HG03558 (cell line): Measurements from ENCODE around the gene WDR37.

Experiments used
- ATAC-seq: cut with Tn5 transposase; IDR thresholded peaks from one replicate; pipeline ENCODE4 v1.9.1; 2021; ENCODE audit warnings: moderate number of reproducible peaks; ENCODE audit not compliant: unreplicated experiment; ENCODE audit errors: extremely low read depth

Gene WDR37

DNA sequence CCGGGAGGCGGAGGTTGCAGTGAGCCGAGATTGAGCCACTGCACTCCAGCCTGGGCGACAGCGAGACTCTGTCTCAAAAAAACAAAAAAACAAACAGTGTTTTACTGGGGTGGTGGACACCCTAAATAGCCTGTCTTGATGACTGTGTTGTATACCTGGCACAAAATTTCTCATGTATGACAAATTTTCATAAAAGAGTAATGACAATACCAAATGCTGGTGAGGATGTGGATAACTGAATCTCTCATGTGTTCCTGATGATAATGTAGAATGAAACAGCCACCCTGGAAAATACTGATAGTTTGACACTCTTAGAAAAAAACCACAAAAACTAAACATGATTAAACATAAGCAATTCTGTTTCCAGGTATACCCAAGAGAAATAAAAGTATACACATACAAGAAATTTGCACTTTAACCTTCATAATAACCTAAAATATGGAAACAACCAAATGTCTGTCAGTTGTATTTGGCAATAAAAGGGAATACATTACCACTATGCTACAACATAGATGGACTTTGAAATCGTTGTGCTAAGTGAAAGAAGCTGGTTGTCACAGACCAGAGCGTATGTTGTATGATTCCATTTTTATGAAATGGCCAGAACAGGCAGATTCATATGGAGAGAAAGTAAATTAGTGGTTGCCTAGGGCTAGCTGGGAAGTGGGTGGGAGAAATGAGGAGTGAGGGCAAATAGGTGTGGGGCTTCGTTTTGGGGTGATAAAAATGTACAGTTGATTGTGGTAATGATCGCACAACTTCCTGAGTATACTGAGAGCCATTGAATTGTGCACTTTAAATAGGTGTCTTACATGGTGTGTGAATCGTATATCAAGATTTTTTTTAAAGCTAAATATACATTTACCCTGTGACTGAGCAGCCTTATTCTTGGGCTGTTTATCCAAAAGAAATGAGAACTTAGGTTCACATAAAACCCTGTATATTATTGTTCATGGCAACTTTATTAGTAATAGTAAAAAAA is 12.5 kb downstream of the WDR37 start:
- ATAC-seq = no peak

DNA sequence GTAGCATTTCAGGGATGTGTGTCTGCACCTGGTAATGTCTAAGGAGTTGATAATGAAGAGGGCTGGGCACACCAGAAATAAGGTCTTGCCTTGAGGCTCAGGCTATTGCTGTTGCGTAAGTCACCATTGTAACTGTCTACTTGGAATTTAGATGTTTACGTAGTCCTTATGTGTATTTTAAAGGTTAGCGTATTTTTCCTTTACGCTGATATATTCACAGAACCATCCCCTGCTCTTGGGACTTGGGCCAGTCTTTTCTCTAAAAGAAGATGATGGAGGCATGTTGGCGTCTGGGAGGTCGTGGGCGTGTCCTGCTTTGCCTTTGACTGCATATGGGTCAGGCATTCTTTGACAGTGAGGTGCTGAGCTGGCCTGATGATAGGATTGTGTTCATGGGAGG is 14.7 kb downstream of the WDR37 start:
- no peak for ATAC-seq

- no peak for ATAC-seq
Measured at GRCh38 chr10:1074052-1074747, 18.0 kb downstream of the WDR37 start.

DNA sequence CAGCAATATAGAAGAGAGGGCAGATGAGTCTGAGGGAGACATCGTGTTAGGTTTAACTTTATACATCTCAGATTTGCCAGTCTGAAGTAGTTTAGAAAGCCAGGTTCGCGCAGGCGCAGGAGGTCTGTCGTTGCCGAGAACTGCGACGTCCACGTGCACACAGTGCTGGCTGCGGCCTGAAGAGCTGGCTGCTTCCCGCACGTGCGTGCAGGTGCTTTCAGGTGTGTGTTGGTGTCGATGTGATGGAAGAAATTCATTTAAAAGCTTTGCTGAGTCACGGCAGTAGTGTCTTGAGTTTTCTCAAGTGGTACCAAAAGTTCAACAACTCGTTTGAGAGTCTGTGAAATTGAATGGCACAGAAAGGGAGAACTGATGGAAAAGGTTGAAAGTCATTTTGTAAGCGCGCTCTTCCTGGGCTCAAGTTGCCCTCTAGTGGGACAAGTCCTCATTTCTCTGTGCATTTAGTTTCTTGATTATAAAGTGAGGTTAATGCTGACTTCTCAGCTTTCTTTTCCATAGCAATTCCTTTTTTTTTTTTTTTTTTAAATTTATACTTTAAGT is 18.6 kb downstream of the WDR37 start:
- ATAC-seq = no peak

GRCh38 chr10:1078668-1079067 is 22.5 kb downstream of the WDR37 start:
- ATAC-seq = no peak

DNA sequence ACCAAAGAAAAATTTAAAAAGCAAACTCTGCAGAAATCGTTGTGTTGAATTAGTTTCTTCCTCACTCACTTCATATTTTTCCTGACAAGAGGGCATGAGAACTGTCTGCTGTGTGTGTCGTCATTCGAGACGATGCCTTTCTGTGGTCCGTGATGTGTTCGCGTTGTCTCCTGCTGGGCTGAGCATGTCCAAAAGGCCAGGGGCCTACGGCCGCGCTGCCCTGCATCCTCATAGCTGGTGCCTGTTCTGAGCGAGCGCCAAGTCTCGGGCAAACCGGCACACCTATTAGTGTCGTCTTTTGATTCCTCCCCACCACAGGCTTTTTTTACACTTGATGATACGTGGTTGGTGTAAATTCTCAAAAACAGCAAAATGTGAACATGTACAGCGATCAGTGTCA is 27.4 kb downstream of the WDR37 start:
- no peak for ATAC-seq

DNA sequence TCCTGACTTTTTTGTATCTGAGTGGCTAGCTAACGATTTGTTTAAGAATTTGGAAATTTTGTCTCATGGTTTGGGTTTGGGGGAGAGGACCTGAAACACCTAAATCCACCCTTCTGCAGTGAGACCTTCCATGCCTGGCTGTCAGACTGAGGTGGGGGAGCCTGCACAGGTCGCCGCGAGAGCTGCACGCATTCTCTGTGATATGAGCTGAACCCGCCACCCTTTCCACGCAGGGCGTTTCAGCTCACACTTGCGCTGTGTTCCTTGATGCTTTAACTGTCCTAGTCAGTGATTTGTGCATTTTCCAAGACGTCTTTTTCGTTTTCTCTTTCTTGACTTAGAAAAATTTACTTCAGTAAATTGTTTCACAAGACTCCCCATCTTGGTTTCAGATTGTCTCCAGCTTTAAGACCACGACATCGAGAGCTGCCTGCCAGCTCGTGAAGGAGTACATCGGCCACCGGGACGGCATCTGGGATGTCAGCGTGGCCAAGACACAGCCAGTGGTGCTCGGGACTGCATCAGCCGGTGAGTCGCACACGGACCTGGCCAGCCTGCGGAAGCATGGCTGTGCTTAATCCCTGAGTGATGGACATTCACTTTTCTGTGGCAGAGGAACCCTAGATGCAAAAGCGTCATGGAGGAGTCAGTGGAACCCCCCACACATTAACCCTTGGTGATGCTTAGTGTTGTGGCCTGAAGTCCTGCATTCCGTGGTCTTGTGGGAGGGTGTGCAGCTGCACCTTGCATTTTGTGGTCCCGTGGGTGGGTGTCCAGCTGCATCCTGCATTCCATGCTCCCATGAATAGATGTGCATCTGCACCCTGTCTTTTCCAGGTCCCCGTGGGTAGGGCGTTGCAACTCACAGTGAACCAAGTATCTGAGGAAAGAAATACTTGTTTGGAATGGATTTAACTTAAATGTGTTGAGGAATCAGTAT is 28.1 kb downstream of the WDR37 start:
- no peak for ATAC-seq

GRCh38 chr10:1085258-1085657 is 29.1 kb downstream of the WDR37 start:
- no peak for ATAC-seq

DNA sequence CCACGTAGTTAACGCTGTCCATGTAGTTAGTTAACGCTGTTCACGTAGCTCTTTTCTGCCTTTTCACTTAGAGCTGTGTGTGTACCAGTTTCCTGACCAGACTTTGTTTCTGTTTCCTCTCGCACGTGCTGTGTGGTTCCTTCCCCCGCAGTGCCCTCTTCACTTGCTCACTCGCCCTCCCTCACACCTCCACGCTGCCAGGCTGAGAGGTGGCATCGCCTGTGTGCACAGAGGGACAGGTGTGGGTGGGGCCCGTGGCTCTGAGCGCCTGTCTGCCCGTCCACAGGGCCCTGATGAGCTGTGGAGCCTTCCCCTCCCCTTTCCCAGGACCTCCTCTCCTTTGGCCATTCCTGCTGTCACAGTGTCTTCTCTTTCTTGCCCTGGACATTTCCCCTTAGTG is 30.6 kb downstream of the WDR37 start:
- no peak for ATAC-seq

GRCh38 chr10:1089017-1089689 is 33.0 kb downstream of the WDR37 start:
- ATAC-seq = no peak

- ATAC-seq = no peak
Measured at GRCh38 chr10:1090696-1091095, 34.5 kb downstream of the WDR37 start.

DNA sequence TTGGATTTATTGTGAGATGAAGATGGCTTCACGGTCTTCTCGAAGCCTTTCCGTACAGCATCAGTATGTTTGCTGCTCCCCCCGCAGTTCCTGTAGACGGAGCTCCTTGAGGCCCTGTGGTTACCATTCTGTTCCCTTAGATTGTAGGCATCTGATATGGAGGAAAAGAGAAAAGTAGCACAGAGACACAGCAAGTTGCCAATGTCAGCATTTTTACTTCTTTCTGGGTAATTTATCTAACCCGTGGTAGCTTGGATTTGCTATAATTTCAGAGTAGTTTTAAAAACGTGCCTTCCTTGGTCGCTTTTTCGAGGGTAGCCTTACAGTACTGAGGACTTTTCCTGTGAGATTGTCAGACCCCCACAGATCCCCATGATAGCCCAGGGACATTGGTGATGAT is 37.5 kb downstream of the WDR37 start:
- no peak for ATAC-seq

GRCh38 chr10:1094112-1095057 is 38.2 kb downstream of the WDR37 start:
- no peak for ATAC-seq

DNA sequence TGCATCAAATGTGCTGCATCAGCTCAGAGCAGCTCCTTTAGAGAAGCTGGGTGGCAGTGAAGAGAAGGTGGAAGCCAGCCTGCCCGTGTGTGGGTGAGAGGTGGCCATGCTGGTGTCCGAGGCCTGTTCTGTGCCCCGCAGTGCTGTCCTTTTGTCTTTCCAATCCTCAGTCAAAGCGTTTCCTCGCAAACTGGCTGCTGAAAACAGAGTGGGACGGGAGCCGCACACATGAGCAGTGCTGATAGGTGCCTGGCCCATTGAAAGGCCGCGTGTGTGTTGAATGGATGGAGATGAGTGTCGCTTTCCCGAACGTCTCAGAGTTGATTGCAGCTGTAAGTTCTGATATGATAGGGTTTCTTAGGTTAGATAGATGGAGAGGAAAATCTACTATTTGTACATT is 39.3 kb downstream of the WDR37 start:
- no peak for ATAC-seq

GRCh38 chr10:1096287-1096889 is 40.2 kb downstream of the WDR37 start:
- ATAC-seq = no peak

DNA sequence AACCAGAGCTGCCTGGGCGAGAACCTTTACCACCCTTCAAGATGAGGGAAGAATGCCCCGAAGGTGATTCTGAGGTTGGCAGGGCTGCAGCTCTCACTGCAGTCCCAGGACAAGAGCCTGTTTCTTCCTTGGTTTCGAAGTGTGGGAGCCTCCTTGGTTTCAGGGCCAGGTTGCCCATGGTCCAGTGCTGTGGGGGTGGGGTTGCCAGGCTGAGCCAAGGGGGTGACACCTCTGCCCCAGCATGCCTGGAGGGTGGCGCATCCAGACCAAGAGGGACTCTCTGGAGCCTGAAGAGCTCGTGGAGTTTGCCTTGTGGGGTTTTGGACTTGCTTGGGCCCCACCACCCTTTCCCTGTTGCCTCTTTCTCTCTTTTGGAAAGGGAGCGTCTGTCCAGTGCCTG is 41.3 kb downstream of the WDR37 start:
- no peak for ATAC-seq

DNA sequence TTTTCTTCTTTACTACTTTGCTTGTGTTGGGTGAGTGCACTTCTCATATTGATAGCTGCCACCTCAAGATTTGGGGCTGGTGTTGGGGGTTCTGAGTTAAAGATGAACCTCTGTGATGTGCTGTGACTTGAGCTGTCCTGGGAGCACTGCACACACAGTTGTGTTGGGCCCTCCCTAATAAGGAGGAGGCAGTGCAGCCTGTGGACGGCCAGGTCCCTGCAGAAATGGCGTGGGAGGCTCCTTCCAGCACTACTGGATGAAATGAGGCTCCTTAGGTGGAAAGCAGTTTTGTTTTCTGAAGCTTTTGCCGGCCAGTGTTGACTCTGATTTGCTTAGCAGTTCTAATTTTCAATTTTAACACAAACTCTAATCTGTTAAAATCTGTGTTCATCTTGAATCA is 44.0 kb downstream of the WDR37 start:
- ATAC-seq = no peak

GRCh38 chr10:1100691-1101368 is 44.6 kb downstream of the WDR37 start:
- no peak for ATAC-seq
